Measurements from ENCODE around the gene PTCD1.
"Not testable (repeated sequence)": the region's sequence is repeated elsewhere in the genome, so short reads cannot be mapped to it uniquely, and the experiment has no call there.

Gene PTCD1

DNA sequence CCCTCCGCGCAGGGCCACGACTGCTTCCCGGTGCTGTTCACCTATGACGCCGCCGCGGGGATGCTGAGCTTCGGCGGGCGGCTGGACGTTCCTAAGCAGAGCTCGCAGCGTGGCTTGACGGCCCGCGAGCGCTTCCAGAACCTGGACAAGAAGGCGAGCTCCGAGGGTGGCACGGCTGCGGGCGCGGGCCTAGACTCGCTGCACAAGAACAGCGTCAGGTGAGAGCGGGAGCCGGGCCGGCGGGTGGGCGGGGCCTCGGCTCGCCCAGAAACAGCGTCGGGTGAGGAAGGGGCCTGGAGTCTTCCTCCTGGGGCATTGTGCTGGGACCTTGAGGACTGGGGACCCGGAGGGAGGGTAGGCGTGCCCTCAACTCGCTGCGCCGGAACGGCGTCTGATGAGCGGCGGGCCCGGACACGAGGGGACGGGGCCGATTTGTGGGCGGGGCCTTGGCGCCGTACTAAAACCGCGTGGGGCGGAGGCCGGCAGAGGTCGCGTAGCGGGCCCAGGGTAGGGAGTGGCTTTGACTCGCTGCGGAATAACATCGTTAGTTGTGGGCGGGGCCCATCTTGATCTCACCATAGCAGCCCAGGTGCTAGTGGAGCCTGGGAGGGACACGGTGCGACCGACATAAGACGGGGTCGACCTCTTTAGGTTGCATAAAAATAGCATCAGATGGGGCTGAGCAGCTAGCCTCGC is 45.8 kb downstream of the PTCD1 start:
- TF ChIP-seq CTCF (conservative IDR thresholded peaks at IDR 0.05) = no peak
- TF ChIP-seq ZFX (IDR thresholded peaks at IDR 0.05) = peak; percentile 63; the same call in 1 of the 2 replicates
- H3K27ac ChIP-seq = peak overlapping the region; percentile 74

DNA sequence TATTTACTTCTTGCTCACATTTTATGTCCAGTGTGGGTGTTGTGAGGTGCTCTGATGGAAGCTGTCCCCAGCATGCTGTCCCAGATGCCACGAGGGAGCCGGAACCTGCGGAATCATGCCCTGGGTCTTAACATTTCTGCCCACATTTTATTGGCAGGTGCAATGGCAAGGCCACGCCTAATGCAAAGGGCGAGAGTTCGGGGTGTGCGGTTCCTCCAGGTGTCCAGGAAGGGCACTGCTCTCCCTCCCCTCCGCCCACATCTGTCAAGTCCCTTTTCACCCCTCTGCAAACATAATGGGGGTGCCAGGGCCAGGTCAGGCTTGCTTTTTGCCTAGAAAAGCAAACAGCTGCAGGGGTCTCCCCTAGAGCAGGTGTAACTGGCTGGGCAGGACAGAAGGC is 46.6 kb downstream of the PTCD1 start:
- H3K27ac ChIP-seq = peak overlapping the region; percentile 74
- no peak for TF ChIP-seq ZFX (IDR thresholded peaks at IDR 0.05)
- no peak for TF ChIP-seq CTCF (conservative IDR thresholded peaks at IDR 0.05)

DNA sequence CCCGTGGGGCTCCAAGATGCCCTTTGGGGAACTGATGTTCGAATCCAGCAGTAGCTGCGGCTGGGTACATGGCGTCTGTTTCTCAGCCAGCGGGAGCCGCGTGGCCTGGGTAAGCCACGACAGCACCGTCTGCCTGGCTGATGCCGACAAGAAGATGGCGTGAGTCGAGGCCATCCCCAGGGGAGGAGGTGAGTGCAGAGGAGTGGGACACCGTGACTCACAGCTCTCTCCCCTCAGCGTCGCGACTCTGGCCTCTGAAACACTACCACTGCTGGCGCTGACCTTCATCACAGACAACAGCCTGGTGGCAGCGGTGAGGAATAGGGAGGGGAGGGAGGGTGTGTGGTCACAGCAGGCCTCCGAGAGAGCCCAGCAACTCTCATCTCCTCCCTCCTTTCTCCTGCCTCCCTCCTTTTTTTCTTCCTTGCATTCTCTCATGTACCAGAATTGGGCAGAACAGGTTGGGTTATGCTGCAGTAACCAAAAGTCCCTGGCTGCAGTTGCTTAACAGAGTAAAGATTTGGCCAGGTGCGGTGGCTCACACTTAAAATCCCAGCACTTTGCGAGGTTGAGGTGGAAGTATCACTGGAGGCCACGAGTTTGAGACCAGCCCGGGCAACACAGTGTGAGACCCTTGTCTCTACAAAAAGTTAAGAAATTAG is 47.5 kb downstream of the PTCD1 start:
- TF ChIP-seq ZFX (IDR thresholded peaks at IDR 0.05) (no peak), CTCF (conservative IDR thresholded peaks at IDR 0.05) (no peak)
- H3K27ac ChIP-seq = no peak overlapping the region

- H3K27ac ChIP-seq = no peak overlapping the region
- TF ChIP-seq ZFX (IDR thresholded peaks at IDR 0.05) (no peak), CTCF (conservative IDR thresholded peaks at IDR 0.05) (no peak)
Measured at GRCh38 chr7:99389772-99390171, 48.8 kb downstream of the PTCD1 start.

DNA sequence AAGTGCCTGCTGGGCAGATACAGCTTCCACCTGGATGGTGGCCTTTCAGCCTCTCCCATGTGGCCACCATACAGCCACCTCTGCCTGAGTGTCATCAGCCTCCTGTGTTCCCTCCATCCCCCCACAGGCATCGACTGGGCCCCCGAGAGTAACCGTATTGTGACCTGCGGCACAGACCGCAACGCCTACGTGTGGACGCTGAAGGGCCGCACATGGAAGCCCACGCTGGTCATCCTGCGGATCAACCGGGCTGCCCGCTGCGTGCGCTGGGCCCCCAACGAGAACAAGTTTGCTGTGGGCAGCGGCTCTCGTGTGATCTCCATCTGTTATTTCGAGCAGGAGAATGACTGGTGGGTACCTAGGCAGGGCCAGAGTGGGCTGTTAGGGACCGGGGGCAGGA is 50.7 kb downstream of the PTCD1 start:
- H3K27ac ChIP-seq = no peak overlapping the region
- TF ChIP-seq ZFX (IDR thresholded peaks at IDR 0.05) = no peak
- no peak for TF ChIP-seq CTCF (conservative IDR thresholded peaks at IDR 0.05)

- not testable (repeated sequence) for H3K27ac ChIP-seq
Measured at GRCh38 chr7:99387239-99387635, 51.4 kb downstream of the PTCD1 start.

GRCh38 chr7:99386584-99387238 is 51.9 kb downstream of the PTCD1 start:
- no peak overlapping the region for H3K27ac ChIP-seq
- no peak for TF ChIP-seq ZFX (IDR thresholded peaks at IDR 0.05)
- TF ChIP-seq CTCF (conservative IDR thresholded peaks at IDR 0.05) = no peak

All from C4-2B (cell line).